Rectal smooth muscle tissue (tissue), 1 donor: Measurements from ENCODE around the gene DKK2.

Experiments
- H3K27ac ChIP-seq: one replicate; pipeline ENCODE4 v1.7.0; 2013; ENCODE audit warnings: low read depth, low read length, inconsistent platforms
- H3K27me3 ChIP-seq: one replicate; pipeline ENCODE4 v1.7.0; 2013; ENCODE audit warnings: low read length; ENCODE audit not compliant: control insufficient read depth, insufficient read depth
- H3K36me3 ChIP-seq: one replicate; pipeline ENCODE4 v1.7.0; 2013; ENCODE audit warnings: low read length; ENCODE audit not compliant: control insufficient read depth, insufficient read depth
- H3K4me1 ChIP-seq: one replicate; pipeline ENCODE4 v1.7.0; 2013; ENCODE audit warnings: low read length; ENCODE audit not compliant: control insufficient read depth, insufficient read depth
- H3K4me3 ChIP-seq: one replicate; pipeline ENCODE4 v1.7.0; 2013; ENCODE audit warnings: low read length
- H3K9ac ChIP-seq: one replicate; pipeline ENCODE4 v1.7.0; 2013; ENCODE audit warnings: low read length

The DKK2 gene, protein sequence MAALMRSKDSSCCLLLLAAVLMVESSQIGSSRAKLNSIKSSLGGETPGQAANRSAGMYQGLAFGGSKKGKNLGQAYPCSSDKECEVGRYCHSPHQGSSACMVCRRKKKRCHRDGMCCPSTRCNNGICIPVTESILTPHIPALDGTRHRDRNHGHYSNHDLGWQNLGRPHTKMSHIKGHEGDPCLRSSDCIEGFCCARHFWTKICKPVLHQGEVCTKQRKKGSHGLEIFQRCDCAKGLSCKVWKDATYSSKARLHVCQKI

DNA sequence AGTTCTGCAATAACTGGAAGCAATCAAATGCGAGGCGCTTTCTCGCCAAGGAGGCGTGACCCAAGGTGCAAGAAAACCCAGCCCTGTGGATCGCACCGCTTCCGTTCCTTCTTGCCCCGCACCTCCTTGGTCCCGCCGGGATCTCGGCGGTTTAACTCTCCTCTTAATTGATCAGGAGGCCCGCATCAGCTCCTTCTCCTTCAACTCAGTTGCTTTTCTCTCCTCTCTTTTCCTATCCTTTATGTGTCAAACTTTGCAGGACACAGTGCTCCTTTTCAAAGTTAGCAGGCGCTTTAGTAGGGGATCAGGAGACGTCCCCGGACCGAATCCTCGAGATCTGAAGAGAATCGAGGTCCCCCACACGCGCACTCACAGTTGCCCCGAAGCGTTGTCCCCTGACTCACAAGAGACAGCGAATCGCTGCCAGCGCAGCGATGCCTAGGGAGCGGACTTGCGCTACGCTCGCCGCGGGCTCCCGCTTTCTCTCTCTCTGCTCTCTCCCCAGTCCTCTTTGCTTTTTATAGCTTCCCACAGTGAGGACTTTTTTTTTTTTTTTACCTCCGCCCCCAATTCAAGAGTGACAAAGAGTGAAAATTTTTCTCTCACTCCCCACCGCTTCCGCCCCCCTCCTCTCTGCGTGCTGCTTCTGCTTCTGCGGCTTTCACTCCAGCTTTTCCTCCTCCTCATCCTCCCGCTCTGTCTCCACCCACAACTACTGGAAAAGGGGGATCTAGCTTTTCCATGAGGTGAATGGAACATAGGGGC is at the start of gene DKK2:
DKK2 (minus strand) TSS at position 495 of the 765 bp plus-strand sequence. CDS start 722 bp downstream, outside the sequence.
- Histone ChIP-seq H3K27me3 (peaks cover 2% of the 10 kb centered on the region), H3K9ac (no peak within 1 kb of the TSS), H3K36me3 (no peaks in the 10 kb centered on the region), H3K4me1 (peaks cover 9% of the 10 kb centered on the region), H3K4me3 (peak within 1 kb of the TSS; percentile 63), H3K27ac (no peak within 1 kb of the TSS)

DNA sequence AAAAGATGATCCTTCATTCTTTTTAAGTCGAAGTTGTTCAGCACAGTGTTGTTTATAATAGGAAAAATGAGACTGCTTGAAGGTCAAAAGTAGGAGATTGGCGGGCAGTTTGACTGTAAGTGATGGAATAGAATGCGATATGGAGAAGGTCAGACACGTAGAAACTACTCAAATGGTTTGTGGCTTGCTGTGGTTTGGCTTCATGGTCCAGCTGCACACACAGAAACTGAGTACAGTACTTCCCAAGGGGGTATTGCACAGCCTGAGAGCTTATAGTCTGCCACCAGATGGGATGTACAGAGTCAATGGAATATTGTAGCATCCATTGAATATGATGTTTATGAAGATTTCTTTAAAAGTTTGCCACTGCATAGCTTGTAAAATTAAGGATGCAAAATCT is 41.1 kb upstream of the DKK2 start:
- Histone ChIP-seq H3K27ac (no peak overlapping the region), H3K4me1 (no peaks in the 10 kb centered on the region), H3K4me3 (no peak overlapping the region), H3K36me3 (no peaks in the 10 kb centered on the region), H3K9ac (no peak overlapping the region), H3K27me3 (no peaks in the 10 kb centered on the region)

DNA sequence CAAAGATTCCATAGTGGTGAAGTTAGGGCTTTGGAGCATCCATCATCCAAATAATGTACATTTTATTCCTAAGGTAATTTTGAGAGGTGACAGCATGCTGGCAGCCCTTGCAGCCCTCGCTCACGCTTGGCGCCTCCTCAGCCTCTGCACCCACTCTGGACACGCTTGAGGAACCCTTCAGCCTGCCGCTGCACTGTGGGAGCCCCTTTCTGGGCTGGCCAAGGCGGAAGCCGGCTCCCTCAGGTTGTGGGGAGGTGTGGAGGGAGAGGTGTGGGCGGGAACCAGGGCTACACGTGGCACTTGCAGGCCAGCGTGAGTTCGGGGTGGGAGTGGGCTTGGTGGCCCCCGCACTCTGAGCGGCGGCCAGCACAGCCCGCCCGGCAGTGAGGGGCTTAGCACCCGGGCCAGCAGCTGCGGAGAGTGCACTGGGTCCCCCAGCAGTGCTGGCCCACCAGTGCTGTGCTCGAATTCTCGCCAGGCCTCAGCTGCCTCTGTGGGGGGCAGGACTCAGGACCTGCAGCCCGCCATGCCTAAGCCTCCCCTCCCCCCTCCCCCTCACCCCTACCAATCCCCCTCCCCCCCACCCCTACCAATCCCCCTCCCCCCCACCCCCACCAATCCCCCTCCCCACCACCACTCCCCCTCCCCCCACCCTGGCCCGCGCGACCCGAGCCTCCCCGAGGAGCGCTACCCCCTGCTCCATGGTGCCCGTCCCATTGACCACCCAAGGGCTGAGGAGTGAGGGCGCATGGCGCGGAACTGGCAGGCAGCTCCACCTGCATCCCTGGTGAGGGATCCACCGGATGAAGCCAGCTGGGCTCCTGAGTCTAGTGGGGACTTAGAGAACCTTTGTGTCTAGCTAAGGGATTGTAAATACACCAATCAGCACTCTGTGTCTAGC is 37.0 kb upstream of the DKK2 start:
- no peak overlapping the region for H3K27ac ChIP-seq
- no peak overlapping the region for H3K4me3 ChIP-seq
- no peaks in the 10 kb centered on the region for H3K4me1 ChIP-seq
- no peaks in the 10 kb centered on the region for H3K36me3 ChIP-seq
- H3K9ac ChIP-seq = no peak overlapping the region
- no peaks in the 10 kb centered on the region for H3K27me3 ChIP-seq

DNA sequence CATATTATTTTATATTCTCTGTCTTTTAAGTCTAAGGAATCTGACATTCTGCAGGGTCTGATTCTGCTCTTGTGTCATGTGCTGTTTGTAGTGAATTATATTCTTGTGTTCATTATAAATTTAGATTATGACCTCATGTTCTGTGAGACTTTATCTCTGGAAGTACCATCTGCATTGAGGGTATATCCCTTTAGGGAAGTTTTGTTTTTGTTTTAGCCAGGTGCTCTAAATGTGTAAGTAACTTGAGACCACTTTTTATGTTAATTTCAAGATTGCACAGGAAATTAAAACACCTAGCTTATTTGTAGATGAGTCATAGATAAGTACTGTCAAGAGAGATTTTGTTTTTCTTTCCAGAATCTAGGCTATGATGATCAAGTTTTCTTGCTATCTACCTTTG is 35.0 kb upstream of the DKK2 start:
- Histone ChIP-seq H3K27me3 (no peaks in the 10 kb centered on the region), H3K9ac (no peak overlapping the region), H3K4me3 (no peak overlapping the region), H3K36me3 (no peaks in the 10 kb centered on the region), H3K27ac (no peak overlapping the region), H3K4me1 (no peaks in the 10 kb centered on the region)

DNA sequence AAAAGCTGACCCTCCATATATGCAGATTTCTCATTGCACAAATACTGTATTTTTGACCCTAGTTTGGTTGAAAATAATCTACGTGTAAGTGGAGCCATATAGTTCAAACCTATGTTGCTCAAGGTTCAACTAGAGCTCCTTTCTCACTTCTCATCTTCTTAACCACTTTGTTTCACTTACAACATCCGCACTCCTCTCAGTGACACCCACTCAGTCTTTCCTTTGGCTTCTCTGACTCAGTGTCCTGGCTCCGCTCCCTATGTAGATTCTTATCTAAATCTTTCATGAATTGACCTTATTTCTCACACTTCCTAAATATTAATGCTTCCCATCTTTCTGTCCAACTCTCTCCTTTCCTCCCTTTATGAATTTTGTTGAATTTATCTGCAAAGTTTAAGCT is 32.9 kb upstream of the DKK2 start:
- no peak overlapping the region for H3K27ac ChIP-seq

DNA sequence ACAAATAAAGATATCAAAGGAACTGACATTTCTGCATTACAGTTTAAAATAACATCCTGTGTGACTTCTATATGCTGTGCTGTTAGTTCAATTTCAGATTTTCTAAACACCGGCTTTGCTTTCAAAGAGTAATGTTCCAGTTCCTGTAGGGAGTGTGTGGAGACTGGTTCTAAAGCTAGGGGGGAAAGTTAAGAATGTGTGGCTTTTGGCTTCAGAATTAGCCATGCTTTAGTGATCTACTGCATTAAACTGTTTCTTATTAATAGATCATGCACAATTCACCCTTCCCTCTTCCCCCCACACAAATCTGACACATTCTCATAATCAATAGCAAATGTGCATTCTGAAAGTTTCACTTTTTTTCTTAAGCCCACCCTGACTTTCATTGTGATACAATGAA is 32.0 kb upstream of the DKK2 start:
- Histone ChIP-seq H3K27ac (no peak overlapping the region), H3K27me3 (no peaks in the 10 kb centered on the region), H3K36me3 (no peaks in the 10 kb centered on the region), H3K9ac (no peak overlapping the region), H3K4me3 (no peak overlapping the region), H3K4me1 (no peaks in the 10 kb centered on the region)

More for the DNA sequence above, 32.9 kb upstream of the DKK2 start:
- no peak overlapping the region for H3K4me3 ChIP-seq
- H3K27me3 ChIP-seq = no peaks in the 10 kb centered on the region
- no peak overlapping the region for H3K9ac ChIP-seq
- no peaks in the 10 kb centered on the region for H3K4me1 ChIP-seq
- H3K36me3 ChIP-seq = no peaks in the 10 kb centered on the region

DNA sequence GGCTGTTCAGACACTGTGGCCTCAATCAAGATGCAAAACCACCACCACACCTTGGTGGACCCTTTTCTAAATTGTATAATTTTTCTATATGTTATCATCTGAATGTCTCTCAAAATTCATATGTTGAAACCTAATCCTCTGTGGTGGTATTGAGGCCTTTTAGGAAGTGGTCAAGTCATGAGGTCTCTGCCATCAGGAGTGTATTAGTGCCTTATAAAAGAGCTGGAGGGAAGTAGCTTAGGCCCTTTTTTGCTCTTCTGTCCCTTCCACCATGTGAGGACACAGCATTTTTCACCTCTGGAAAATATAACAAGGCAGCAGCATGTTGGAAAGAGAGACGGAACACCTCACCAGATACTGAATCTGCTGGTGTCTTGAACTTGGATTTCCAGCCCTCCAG is 30.5 kb upstream of the DKK2 start:
- Histone ChIP-seq H3K4me3 (no peak overlapping the region), H3K9ac (no peak overlapping the region)

DNA sequence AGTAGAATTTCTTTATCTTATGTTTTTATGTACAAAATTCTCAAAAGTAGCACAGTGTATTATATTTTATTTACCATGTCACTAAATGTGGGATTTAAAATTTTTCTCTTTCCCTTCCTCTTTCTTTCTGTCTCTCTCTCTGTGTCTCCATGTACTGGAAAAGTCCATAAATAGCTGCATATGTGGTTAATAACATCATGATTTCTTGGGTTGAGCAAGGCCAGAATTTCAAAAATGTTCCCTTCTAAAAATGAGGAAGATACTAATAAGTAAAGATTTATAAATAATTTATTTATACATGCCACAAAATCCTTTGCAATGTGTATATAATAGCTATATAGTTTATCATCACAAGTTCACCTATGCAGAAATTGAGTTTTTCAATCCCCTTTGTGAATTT is 29.1 kb upstream of the DKK2 start:
- no peaks in the 10 kb centered on the region for H3K36me3 ChIP-seq
- no peaks in the 10 kb centered on the region for H3K4me1 ChIP-seq
- H3K27ac ChIP-seq = no peak overlapping the region

More for the DNA sequence above, 30.5 kb upstream of the DKK2 start:
- no peak overlapping the region for H3K27ac ChIP-seq
- H3K27me3 ChIP-seq = no peaks in the 10 kb centered on the region
- no peaks in the 10 kb centered on the region for H3K36me3 ChIP-seq
- H3K4me1 ChIP-seq = no peaks in the 10 kb centered on the region

DNA sequence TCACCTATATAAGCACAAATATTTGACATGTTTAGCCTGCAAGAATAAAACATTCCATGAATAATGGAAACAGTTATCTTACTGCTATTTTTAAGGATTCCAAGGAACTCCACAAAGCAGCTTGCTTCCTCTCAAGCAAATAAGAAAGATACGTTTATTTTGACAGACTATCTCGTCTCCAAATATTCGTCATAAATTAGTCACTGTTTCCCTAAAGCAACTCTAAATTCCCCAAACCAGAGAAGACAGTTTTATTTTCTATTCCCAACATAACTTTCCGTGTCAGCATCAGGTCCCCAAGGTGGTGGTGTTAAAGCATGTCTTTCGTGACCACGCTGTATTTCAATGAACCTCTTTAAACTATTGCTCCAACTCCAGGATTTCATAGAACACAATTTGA is 24.3 kb upstream of the DKK2 start:
- Histone ChIP-seq H3K9ac (no peak overlapping the region), H3K4me3 (no peak overlapping the region), H3K27ac (no peak overlapping the region), H3K27me3 (no peaks in the 10 kb centered on the region), H3K4me1 (no peaks in the 10 kb centered on the region), H3K36me3 (no peaks in the 10 kb centered on the region)

More for the DNA sequence above, 29.1 kb upstream of the DKK2 start:
- Histone ChIP-seq H3K4me3 (no peak overlapping the region), H3K27me3 (no peaks in the 10 kb centered on the region), H3K9ac (no peak overlapping the region)

DNA sequence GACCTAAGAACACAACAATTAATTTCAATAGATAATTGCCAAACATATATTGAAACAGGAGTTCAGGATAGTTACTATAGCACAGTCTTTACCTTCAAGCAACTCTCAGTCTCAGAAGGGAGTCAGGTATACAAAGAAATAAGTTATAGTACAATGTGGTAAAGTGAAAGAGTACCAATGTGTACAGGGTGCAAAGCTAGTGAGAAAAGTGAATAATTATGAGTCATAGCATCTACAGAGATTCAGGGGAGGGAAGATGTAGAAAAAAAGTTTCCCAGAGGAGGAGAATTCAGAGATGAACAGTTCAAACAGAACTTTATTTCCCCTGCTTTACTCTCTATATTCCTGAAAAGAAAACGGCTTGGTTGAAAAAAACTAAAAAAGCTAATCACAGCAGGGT is 22.7 kb upstream of the DKK2 start:
- H3K36me3 ChIP-seq = no peaks in the 10 kb centered on the region
- no peak overlapping the region for H3K27ac ChIP-seq
- no peaks in the 10 kb centered on the region for H3K4me1 ChIP-seq
- no peak overlapping the region for H3K4me3 ChIP-seq
- H3K27me3 ChIP-seq = no peaks in the 10 kb centered on the region
- H3K9ac ChIP-seq = no peak overlapping the region

DNA sequence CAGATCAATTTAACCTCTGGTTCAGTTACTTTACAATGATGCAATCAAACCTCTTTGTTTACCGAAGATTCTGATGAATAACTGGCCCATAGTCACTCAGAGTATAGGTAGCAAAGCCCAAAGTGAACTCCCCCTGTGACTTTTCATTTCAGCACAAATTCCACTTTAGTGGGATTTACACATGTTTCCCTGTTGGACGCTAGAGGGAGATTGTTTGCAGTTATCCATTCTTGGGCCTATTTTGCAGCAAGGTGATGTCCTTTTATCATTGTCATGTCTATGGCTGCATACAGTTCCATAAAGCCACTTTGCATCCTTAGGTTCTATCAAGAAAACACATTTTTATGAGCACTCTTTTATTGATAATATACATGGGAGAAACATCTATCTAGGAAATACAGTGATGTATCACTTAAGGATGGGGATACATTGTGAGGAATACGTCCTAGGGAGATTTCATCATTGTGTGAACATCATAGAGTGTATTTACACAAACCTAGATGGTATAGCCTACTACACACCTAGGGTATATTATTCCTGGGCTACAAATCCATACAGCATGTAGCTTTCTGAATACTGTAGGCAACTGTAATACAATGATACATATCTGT is 14.5 kb upstream of the DKK2 start:
- Histone ChIP-seq H3K4me1 (no peaks in the 10 kb centered on the region), H3K36me3 (no peaks in the 10 kb centered on the region), H3K4me3 (no peak overlapping the region), H3K27me3 (no peaks in the 10 kb centered on the region), H3K9ac (no peak overlapping the region), H3K27ac (no peak overlapping the region)

DNA sequence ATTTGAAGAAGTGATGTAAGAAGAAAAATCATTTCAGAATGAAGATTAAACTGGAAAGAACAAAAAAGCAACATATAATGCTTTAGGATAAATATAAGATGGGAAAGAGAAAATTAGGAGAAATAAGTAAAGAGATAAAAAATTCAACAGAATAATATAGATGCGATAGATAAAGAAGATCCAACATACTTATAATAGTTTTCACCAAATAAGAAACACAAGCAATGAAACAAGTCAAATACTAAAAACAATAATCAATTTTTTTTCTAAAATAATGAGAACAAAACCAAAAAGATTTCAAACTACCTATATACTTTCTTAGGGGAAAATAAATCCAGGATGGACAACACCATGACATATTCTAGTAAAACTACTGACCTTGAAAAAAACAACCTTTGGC is 10.1 kb upstream of the DKK2 start:
- Histone ChIP-seq H3K27me3 (no peaks in the 10 kb centered on the region), H3K36me3 (no peaks in the 10 kb centered on the region), H3K27ac (no peak overlapping the region), H3K9ac (no peak overlapping the region), H3K4me1 (no peaks in the 10 kb centered on the region), H3K4me3 (no peak overlapping the region)
